RWPE1 (cell line): ENCODE data around the gene EFNA5.

ENCODE experiments used
- CTCF ChIA-PET: fragments of 350-600 bp; sonication (Branson Sonifier 250); formaldehyde crosslinking; extraction: SDS; loops from one replicate; lab custom pipeline; 2021; lab: Yijun Ruan, JAX
- POLR2A ChIA-PET: fragments of 400-600 bp; formaldehyde crosslinking; extraction: SDS; loops from one replicate; lab custom pipeline; 2020; ENCODE audit warnings: antibody characterized with exemption; ENCODE audit not compliant: low non-redundant PET; lab: Yijun Ruan, JAX
- DNase-seq: peaks from one replicate; pipeline ENCODE4 v3.0.0; 2012; ENCODE audit warnings: low spot score
- H3K27ac ChIP-seq: fragments of 450-650 bp; 2 replicates; pipeline ENCODE4 v1.5.1; 2017
- CTCF ChIP-seq: fragments of 450-650 bp; conservative IDR thresholded peaks from 2 replicates; pipeline ENCODE4 v1.5.1; 2017; ENCODE audit warnings: low read depth, mild to moderate bottlenecking

Gene EFNA5

GRCh38 chr5:107387526-107388140 is 283.1 kb downstream of the EFNA5 start:
- no peak for TF ChIP-seq CTCF
- ChIA-PET CTCF (no interaction called here), POLR2A (no interaction called here)
- peak overlapping the region; percentile 64 for H3K27ac ChIP-seq
- no peak for DNase-seq

GRCh38 chr5:107385708-107386107 is 285.0 kb downstream of the EFNA5 start:
- CTCF ChIA-PET = interaction anchor here (0.7 kb wide), 1 partner anchor 286 kb away, joined by 4 read pairs; no protein-coding TSS in a partner anchor
- no peak for DNase-seq
- no peak overlapping the region for H3K27ac ChIP-seq
- POLR2A ChIA-PET = no interaction called here
- TF ChIP-seq CTCF = no peak

GRCh38 chr5:107384256-107384655 is 286.5 kb downstream of the EFNA5 start:
- CTCF ChIA-PET = interaction anchor here (1.0 kb wide), 1 partner anchor 188 kb away, joined by 4 read pairs; no protein-coding TSS in a partner anchor
- DNase-seq = no peak
- POLR2A ChIA-PET = no interaction called here
- no peak for TF ChIP-seq CTCF
- no peak overlapping the region for H3K27ac ChIP-seq

- POLR2A ChIA-PET = no interaction called here
- TF ChIP-seq CTCF = no peak
- H3K27ac ChIP-seq = no peak overlapping the region
- peak; percentile 70 for DNase-seq
- CTCF ChIA-PET = no interaction called here
Observed at GRCh38 chr5:107383414-107383813, 287.3 kb downstream of the EFNA5 start.

DNA sequence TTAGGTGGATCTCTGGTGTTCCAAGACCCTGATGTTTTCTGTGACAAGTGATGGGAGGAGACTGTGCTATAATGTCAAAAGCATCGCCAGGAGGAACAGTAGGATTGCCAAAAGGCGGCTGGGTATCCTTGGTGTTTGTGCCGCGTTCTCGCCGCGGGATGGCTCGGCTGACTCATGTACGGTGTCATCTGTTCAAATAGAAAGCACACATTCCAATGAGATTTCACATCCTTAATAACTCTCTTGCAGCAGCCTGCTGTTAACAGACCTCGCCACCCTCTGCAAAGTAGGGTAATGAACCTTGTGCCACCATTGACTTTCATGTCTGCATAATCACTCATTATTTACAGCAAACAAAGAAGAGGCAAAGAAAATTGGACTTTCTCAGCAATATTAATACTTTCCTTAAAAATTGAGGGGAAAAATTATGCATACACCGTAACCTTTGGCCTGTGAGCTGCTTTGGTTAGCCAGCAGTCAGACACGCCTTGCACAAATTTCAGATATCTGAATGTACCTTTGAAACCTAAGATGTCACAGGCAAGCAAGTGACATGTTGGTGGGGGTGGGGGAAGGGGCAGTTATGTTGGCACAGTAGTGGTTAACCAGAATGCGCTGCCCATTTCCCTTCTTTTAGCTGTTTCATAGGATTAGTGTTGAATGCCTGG is 289.4 kb downstream of the EFNA5 start:
- no peak; the same call in 1 of the 2 replicates for TF ChIP-seq CTCF
- peak; percentile 94 for DNase-seq
- H3K27ac ChIP-seq = peak overlapping the region; percentile 82
- POLR2A ChIA-PET = no interaction called here
- CTCF ChIA-PET = interaction anchor here (0.6 to 0.9 kb wide), 3 partner anchors 16 to 191 kb away, joined by 3 to 4 read pairs (median 4); no protein-coding TSS in a partner anchor

DNA sequence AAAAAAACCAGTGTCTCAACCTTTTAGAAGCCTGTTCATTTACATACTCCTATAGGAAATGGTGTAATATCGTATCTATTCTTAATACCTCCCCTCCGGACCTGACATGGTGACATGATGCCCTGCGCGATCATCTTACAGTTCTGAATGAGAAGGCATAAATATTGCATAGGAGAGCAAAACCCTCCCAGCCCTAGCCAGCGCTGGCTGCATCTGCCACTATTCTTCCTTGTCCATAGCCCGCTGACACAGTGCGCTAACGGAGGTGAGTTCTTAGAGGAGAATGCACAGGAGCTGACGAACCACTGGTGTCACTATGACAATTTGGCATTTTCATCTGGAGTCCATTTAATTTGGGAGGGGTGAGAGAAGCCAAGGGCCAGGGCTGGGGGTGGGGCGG is 290.1 kb downstream of the EFNA5 start:
- TF ChIP-seq CTCF = no peak
- no peak for DNase-seq
- ChIA-PET POLR2A (no interaction called here), CTCF (no interaction called here)
- peak overlapping the region; percentile 82 for H3K27ac ChIP-seq
